ENCODE data around the gene PI3. TPM values are rescaled to one million over a fixed set of nuclear protein-coding genes. Genes with fewer than 3 reads are reported as not detected.
"Not testable (repeated sequence)": the region's sequence is repeated elsewhere in the genome, so short reads cannot be mapped to it uniquely, and the experiment has no call there.

Gene PI3
- not detected for polyA plus RNA-seq

DNA sequence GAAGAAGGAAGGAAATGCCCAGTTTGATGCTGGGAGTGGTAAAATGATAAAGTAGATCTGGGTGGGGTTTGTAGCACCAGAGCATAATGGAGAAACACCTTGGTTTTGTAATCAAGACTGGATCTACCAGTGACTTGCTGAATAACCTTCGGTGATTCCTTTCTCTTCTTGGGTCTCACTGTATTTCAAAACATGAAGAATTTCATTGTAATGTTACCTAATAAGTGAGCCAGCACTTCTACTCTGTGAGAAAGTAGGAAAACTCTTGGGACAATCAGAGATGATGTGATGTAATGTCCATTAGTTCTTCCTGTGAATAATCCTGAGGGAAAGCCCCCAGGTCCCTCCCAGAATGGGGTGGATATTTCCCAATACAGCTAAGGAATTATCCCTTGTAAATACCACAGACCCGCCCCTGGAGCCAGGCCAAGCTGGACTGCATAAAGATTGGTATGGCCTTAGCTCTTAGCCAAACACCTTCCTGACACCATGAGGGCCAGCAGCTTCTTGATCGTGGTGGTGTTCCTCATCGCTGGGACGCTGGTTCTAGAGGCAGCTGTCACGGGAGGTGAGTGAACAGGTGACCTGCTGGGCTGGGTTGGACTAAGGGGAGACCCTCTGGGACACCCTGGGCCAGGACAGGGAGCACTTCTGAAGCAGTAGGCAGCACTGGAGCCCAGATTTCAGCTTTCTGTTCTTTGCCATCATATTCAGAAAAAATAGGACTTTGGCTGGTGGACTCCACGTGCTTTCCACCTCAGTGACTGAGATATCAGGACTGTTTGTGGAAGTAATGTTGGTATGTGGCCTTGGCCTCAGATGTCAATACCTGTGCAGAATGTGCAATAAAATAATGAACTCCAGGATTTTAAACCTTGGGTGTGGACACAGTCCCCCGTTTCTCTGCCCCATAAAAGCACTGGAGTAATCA, at the start of gene PI3:
PI3 (plus strand) TSS at position 469 of the 931 bp plus-strand sequence; CDS start at position 490, 21 bp downstream.
- Mint-ChIP-seq H3K9me3 (no peaks in the 10 kb centered on the region), H3K36me3 (no peaks in the 10 kb centered on the region), H3K27me3 (ENCODE audit: low read depth in 3 of 3) (peaks cover 0 to 16% (median 2%) of the 10 kb centered on the region in 3 donors), H3K27ac (no peak within 1 kb of the TSS), H3K4me3 (no peak within 1 kb of the TSS), H3K4me1 (no peaks in the 10 kb centered on the region)
- no peak for DNase-seq

DNA sequence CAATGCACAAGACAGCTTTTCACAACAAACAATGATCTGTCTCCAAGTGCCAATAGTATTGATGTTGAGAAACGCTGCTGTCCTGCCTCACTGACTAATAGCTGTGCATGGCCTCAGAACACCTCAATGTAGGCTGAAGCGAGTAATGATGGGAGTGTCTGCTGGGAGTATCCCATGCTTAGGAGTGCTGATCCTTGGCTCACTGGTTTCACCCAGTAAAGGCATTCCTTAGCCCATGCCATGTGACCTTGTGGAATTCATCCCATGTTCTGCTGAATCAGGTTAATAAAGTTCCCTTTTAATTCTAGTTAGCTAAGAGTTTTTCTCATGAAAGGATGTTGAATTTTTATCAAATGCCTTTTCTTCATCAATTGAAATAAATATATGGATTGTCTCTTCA, 46.6 kb upstream of the PI3 start:
- Mint-ChIP-seq H3K9me3 (no peaks in the 10 kb centered on the region), H3K27me3 (ENCODE audit: low read depth in 3 of 3) (peaks cover 9 to 16% (median 12%) of the 10 kb centered on the region in 3 donors), H3K36me3 (no peaks in the 10 kb centered on the region), H3K4me1 (no peaks in the 10 kb centered on the region), H3K4me3 (no peak overlapping the region), H3K27ac (no peak overlapping the region)
- no peak for DNase-seq

DNA sequence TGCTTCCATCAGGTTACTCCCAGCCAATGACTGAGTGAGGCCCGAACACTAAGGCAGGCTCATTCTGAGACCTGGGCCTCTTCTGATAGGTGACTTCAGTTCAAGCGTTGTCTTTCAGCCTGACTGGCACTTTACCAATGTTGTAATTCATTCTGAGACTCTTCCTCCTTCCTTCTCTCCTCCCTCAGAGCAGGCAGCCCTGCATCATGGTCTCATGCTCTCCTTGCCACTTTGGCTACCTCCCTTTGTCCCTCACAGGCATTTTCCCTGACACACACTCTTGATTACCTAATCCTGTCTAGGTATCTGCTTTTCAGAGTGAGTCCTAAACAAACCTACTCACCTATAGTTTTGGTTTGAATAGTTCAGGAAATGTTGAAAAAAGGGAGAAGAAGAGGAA, 37.8 kb upstream of the PI3 start:
- Mint-ChIP-seq H3K27ac (no peak overlapping the region), H3K4me1 (no peaks in the 10 kb centered on the region), H3K27me3 (ENCODE audit: low read depth in 3 of 3) (peaks cover 0 to 8% (median 3%) of the 10 kb centered on the region in 3 donors), H3K4me3 (no peak overlapping the region), H3K36me3 (no peaks in the 10 kb centered on the region), H3K9me3 (no peaks in the 10 kb centered on the region)
- DNase-seq, result no peak

- H3K27me3 Mint-ChIP-seq (ENCODE audit: low read depth in 3 of 3), result peaks cover 0 to 3% (median 2%) of the 10 kb centered on the region in 3 donors
- H3K9me3 Mint-ChIP-seq, result no peaks in the 10 kb centered on the region
- no peak overlapping the region for H3K27ac Mint-ChIP-seq
- no peaks in the 10 kb centered on the region for H3K36me3 Mint-ChIP-seq
- H3K4me3 Mint-ChIP-seq, result no peak overlapping the region
- H3K4me1 Mint-ChIP-seq, result no peaks in the 10 kb centered on the region
- DNase-seq, result peak; percentile 15 to 32 (median 18)
These were observed 36.0 kb upstream of the PI3 start for GRCh38 chr20:45138561-45139300.

- not testable (repeated sequence) for H3K9me3 Mint-ChIP-seq; H3K36me3 Mint-ChIP-seq; H3K27me3 Mint-ChIP-seq (ENCODE audit: low read depth in 3 of 3); H3K27ac Mint-ChIP-seq; H3K4me1 Mint-ChIP-seq; H3K4me3 Mint-ChIP-seq; DNase-seq
These were observed 34.8 kb upstream of the PI3 start for GRCh38 chr20:45139733-45140375.

- Mint-ChIP-seq H3K4me3 (no peak overlapping the region), H3K27ac (no peak overlapping the region), H3K36me3 (no peaks in the 10 kb centered on the region), H3K9me3 (no peaks in the 10 kb centered on the region), H3K27me3 (ENCODE audit: low read depth in 3 of 3) (peaks cover 0 to 7% (median 0%) of the 10 kb centered on the region in 3 donors), H3K4me1 (no peaks in the 10 kb centered on the region)
- DNase-seq, result no peak
These were observed 33.9 kb upstream of the PI3 start for GRCh38 chr20:45140836-45141235.

DNA sequence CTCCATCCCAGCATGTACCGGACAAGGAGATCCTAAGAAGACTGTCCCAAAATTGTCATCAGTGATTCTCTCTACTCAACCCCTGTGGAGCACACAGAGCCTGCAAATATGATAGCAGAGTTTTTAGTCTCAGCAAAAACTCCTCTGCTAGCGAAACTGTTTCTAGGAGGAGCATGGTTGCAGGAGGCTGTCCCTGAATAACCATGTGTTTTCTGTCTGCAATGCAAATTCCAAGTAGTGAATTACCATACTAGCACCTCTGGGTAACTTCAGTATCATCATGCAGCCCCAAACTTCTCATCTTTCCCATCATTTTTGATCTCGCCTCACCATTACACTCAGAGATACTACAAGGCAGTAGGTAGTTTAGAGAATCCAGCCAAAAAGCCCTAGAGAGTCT, 25.6 kb upstream of the PI3 start:
- H3K4me3 Mint-ChIP-seq, result no peak overlapping the region
- no peaks in the 10 kb centered on the region for H3K9me3 Mint-ChIP-seq
- no peak for DNase-seq
- H3K27me3 Mint-ChIP-seq (ENCODE audit: low read depth in 3 of 3), result peaks cover 0 to 15% (median 1%) of the 10 kb centered on the region in 3 donors
- H3K36me3 Mint-ChIP-seq, result no peaks in the 10 kb centered on the region
- no peaks in the 10 kb centered on the region for H3K4me1 Mint-ChIP-seq
- no peak overlapping the region for H3K27ac Mint-ChIP-seq

DNA sequence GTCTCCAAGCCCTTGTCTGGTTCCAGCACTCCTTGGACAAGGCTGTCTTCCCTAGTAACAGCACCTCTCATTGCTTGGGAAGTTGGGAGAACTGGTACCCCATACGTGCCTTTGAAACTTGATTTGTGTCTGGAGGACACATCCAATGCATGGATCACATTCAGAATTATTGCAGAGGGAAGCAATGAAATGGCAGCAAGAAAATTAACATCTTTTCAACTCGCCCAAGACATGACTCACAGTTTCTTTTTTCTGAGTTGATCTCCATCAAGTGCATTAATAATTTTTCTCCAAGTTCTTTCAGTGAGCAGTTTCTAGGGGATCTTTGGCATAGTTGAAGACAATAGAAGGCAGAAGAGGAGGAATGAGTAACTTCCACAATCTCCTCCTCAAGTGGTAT, 22.3 kb upstream of the PI3 start:
- no peaks in the 10 kb centered on the region for H3K36me3 Mint-ChIP-seq
- no peak overlapping the region for H3K4me3 Mint-ChIP-seq
- H3K27me3 Mint-ChIP-seq (ENCODE audit: low read depth in 3 of 3), result peaks cover 1 to 7% (median 5%) of the 10 kb centered on the region in 3 donors
- H3K9me3 Mint-ChIP-seq, result no peaks in the 10 kb centered on the region
- H3K27ac Mint-ChIP-seq, result no peak overlapping the region
- no peaks in the 10 kb centered on the region for H3K4me1 Mint-ChIP-seq
- DNase-seq, result no peak

DNA sequence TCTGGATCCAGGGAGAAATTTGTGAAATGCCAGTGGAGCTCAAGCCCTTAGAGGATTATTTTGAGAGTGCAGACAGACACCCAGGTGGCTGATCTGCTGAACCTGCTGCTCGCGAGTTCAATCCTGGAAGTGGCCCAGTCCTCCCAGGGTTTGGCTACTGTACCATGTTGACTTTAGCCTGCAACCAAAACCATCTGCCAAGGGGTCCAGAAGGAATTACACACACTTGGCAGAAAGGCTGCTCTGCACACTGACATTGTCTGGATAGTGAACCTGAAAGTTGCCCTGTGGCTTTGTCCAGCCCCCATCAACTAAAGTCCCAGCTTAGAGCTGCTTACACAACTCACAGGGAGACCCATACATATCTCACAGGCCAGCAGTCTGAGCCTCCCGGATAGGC, 21.6 kb upstream of the PI3 start:
- H3K4me1 Mint-ChIP-seq, result no peaks in the 10 kb centered on the region
- no peaks in the 10 kb centered on the region for H3K36me3 Mint-ChIP-seq
- no peak for DNase-seq
- H3K4me3 Mint-ChIP-seq, result no peak overlapping the region
- peaks cover 0 to under 1% (median 0%) of the 10 kb centered on the region in 6 donors for H3K9me3 Mint-ChIP-seq
- H3K27ac Mint-ChIP-seq, result no peak overlapping the region
- H3K27me3 Mint-ChIP-seq (ENCODE audit: low read depth in 3 of 3), result peaks cover 1 to 6% (median 5%) of the 10 kb centered on the region in 3 donors

- DNase-seq, result no peak
- Mint-ChIP-seq H3K27ac (no peak overlapping the region), H3K36me3 (peaks cover 0 to 5% (median under 1%) of the 10 kb centered on the region in 3 donors), H3K4me3 (no peak overlapping the region), H3K27me3 (ENCODE audit: low read depth in 3 of 3) (peaks cover under 1 to 12% (median 5%) of the 10 kb centered on the region in 3 donors), H3K9me3 (peaks cover 2 to 7% (median 4%) of the 10 kb centered on the region in 6 donors), H3K4me1 (no peaks in the 10 kb centered on the region)
These were observed 20.9 kb upstream of the PI3 start for GRCh38 chr20:45153752-45154151.

DNA sequence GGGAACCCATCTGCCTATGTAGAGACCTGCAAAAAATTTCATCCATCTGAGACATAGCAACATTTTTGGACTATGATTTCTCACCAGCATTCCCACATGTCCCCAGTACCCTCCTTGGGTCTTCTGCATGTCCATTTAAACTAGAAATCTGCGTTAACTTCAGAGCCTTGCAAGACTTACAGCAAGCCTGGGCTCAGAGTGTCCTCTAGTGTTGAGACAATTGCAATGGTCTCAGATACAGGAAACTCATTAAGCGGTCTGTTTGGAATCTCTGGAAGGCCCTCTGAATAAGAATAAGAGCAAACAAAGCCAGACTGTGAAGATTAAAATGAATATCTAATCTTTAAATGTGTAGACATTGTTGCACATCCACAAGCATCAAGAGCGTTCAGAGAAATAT, 20.5 kb upstream of the PI3 start:
- H3K4me1 Mint-ChIP-seq, result no peaks in the 10 kb centered on the region
- no peak overlapping the region for H3K27ac Mint-ChIP-seq
- DNase-seq, result no peak
- no peak overlapping the region for H3K4me3 Mint-ChIP-seq
- H3K27me3 Mint-ChIP-seq (ENCODE audit: low read depth in 3 of 3), result peaks cover 4 to 12% (median 5%) of the 10 kb centered on the region in 3 donors
- H3K9me3 Mint-ChIP-seq, result peaks cover 6 to 11% (median 9%) of the 10 kb centered on the region in 6 donors
- peaks cover 0 to 5% (median 4%) of the 10 kb centered on the region in 3 donors for H3K36me3 Mint-ChIP-seq

- peaks cover 9 to 14% (median 10%) of the 10 kb centered on the region in 6 donors for H3K9me3 Mint-ChIP-seq
- not testable (repeated sequence) for H3K36me3 Mint-ChIP-seq, DNase-seq, H3K4me3 Mint-ChIP-seq, H3K27ac Mint-ChIP-seq, H3K4me1 Mint-ChIP-seq
- H3K27me3 Mint-ChIP-seq (ENCODE audit: low read depth in 3 of 3), result peaks cover 5 to 10% (median 6%) of the 10 kb centered on the region in 3 donors
These were observed 19.9 kb upstream of the PI3 start for GRCh38 chr20:45154794-45155193.

DNA sequence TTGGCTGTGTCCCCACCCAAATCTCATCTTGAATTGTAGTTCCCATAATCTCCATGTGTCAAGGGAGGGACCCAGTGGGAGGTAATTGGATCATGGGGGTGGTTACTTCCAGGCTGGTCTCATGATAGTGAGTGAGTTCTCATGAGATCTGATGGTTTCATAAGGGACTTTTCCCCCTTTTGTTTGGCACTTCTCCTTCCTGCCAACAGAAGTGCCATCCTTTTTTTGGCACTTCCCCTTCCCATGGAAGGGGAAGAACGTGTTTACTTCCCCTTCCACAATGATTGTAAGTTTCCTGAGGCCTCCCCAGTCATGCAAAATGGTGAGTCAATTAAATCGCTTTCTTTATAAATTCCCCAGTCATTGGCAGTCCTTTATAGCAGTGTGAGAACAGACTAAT, 18.0 kb upstream of the PI3 start:
- Mint-ChIP-seq H3K9me3 (peaks cover 10 to 16% (median 12%) of the 10 kb centered on the region in 6 donors), H3K4me3 (no peak overlapping the region), H3K36me3 (peaks cover 0 to 5% (median 4%) of the 10 kb centered on the region in 3 donors), H3K27ac (no peak overlapping the region), H3K4me1 (no peaks in the 10 kb centered on the region), H3K27me3 (ENCODE audit: low read depth in 3 of 3) (peaks cover 5 to 22% (median 6%) of the 10 kb centered on the region in 3 donors)
- DNase-seq, result no peak
